GM21576 (cell line): ENCODE data around the gene ANKRD33B.
A peak's percentile ranks its signal among the peaks of the same experiment; 100 is the strongest.
"Not testable (repeated sequence)": the region's sequence is repeated elsewhere in the genome, so short reads cannot be mapped to it uniquely, and the experiment has no call there.

ENCODE experiments used
- ATAC-seq: cut with Tn5 transposase; IDR thresholded peaks from one replicate; pipeline ENCODE4 v1.9.1; 2021; ENCODE audit warnings: mild to moderate bottlenecking, moderate library complexity; ENCODE audit not compliant: unreplicated experiment

ANKRD33B gene

DNA sequence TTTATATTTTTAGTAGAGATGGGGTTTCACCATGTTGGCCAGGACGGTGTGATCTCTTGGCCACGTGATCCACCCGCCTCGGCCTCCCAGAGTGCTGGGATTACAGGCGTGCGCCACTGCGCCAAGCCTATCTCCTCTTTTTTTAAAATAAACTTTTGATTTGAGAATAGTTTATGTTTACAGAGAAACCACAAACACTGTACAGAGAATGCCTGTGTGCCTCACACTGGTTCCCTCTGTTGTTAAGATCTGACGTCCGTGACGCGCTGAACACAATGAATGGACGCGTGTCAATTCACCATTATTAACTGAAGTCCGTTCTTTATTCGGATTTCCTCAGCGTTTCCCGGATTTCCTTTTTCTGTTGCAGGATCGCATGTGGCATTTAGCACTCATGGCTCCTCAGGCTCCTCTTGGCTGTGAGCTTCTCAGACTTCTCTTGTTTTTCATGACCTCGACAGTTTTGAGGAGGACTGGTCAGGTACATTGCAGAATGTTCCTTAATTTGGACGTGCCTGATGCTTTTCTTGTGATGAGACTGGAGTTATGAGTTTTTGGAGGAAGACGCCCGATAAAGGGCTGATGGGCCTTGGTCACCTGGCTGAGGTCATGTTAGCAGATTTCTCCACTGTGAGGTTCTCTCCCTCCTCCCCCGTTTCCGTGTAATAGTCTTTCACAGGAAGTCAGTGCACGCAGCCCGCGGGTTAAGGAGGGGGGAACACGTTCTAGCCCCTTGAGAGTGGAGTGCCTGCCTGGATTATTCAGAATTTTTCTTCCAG lies 69.6 kb downstream of the ANKRD33B start:
- ATAC-seq, result no peak

DNA sequence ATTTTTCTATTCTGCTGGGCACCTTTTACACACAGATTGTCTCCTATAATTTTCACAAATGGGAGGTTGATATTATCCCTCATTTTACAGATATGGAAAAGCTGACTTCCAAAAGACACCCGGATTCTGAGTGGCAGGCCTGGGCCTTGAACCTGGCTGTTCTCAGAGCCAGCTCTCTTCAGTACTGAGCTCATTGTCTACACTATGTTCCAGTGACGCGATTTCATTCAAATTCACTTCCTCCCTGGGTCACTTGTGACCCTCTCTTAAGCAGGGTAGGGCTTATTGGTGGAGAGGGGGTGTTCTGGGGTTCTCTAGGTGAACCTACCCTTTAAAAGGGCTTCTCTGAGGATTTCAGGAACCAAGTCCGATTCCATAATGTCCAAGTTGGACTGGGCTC lies 70.2 kb downstream of the ANKRD33B start:
- ATAC-seq, result no peak

DNA sequence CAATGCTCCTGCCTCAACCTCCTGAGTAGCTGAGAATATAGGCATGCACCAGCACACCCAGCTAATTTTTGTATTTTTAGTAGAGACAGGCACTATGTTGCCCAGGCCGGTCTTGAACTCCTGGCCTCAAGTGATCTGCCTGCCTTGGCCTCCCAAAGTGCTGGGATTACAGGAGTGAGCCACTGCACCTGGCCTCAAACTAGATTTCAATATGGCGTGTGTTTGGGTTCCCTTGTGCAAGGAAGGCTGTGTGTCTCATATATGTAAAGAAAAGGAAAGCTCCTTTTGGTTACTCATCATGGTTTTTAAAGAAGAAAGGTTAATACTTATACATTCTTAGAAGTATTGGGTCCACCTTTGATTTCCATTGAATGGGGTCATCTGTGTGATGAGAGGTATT lies 70.7 kb downstream of the ANKRD33B start:
- ATAC-seq, result no peak

DNA sequence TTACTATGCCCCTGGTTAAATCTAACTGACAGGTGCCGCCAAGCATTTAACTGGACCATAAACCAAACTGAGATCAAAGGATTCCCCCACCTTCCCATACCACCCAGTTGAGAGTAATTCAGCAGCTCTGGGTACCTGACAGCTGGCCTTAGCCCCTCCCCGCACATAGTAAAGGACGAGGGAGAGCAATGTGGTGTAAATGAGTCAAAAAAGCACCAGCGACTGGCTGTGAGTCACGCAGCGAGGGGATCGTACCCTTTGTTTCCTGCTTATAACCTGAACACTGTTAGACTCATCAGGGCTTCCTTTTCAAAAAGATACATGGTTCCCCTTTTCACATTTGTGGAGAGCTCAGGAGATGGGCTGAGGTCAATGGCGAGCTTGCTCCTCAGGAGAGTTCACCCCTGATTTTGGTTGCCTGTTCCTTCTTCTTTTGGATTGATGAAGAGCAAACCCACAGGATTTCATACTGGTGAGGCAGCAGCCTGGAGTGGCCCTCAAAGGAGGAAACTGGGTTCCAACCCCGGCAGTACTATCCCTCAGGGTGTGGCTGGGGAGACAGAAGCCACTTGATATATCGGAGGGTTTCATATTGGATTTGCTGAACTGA lies 71.5 kb downstream of the ANKRD33B start:
- peak; percentile 67 for ATAC-seq

DNA sequence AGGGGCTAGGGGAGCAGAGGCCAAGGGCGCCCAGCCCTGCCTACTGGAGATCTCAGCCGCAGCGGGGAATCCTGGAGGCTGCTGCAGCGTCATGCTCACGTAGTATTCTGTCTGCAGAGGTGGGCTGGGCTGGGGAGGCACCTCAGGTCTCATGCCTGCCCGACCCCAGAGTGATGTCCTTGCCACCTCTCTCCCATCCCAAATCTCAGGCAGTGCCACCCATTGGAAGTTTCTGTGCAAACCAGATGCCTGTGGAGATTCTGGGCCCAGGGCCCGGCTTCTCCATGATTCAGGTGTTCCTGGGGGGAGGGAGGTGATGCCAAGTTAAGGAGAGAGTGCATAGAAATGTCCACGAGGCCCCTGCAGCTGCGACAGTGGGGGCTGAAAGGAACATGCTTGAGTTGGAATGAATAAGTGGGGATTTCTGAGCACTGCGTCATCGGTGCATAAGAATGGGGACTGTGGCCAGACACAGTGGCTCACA lies 72.0 kb downstream of the ANKRD33B start:
- no peak for ATAC-seq

DNA sequence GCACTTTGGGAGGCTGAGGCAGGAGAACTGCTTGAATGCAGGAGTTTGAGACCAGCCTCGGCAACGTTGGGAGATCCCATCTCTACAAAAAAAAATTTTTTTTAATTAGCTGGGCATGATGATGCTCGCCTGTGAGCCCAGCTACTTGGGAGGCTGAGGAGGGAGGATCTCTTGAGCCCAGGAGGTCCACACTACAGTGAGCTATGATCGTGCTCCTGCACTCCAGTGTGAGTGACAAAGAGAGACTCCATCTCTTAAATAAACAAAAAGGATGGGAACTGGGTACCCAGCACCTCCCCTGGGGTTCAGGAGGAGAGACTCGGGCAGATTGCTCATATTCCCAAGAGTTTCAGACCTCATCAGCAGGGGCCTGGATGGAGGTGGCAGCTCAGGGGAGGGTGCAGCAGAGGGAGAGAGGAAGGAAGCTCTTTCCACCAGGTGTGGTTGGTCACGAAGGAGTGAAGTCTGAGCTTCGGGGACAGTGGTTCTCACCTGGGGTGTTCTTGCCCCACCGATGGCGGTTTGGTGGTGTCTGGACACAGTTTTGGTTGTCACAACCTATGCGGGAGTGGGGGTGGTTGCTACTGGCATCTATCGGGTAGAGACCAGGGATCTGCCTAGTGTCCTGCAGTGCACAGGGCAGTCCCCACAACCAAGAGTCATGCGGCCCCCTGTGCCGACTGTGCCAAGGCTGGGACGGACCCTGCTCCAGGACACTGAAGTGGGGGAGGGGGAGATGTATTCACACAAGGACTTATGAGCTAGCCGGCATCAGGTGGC lies 72.7 kb downstream of the ANKRD33B start:
- no peak for ATAC-seq

DNA sequence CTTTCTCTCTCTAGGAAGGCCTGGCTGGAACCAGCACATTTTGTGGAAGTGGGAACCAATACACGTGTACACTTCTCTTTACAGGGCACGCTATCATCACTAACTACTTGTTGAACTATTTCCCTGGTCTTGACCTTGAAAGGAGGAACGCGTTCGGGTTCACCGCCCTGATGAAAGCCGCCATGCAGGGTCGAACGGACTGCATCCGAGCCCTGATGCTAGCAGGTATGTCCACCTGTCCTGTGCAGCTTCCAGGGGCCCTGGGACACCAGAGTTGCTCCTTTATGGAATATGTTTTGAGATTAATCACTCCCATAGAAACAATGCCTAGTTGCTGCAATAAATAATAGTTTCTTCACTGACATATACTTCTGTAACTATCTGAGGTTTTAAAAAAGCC lies 74.1 kb downstream of the ANKRD33B start:
- ATAC-seq, result no peak

DNA sequence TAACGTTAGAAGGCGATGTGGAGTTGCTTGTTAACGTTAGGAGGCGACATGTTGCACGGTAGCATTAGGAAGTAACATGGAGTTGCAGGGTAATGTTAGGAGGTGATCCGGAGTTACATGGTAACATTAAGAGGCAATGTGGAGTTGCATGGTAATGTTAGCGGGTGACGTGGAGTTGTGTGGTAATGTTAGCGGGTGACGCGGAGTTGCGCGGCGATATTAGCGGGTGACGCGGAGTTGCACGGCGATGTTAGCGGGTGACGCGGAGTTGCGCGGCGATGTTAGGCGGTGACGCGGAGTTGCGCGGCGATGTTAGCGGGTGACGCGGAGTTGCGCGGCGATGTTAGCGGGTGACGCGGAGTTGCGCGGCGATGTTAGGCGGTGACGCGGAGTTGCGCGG lies 74.9 kb downstream of the ANKRD33B start:
- not testable (repeated sequence) for ATAC-seq

DNA sequence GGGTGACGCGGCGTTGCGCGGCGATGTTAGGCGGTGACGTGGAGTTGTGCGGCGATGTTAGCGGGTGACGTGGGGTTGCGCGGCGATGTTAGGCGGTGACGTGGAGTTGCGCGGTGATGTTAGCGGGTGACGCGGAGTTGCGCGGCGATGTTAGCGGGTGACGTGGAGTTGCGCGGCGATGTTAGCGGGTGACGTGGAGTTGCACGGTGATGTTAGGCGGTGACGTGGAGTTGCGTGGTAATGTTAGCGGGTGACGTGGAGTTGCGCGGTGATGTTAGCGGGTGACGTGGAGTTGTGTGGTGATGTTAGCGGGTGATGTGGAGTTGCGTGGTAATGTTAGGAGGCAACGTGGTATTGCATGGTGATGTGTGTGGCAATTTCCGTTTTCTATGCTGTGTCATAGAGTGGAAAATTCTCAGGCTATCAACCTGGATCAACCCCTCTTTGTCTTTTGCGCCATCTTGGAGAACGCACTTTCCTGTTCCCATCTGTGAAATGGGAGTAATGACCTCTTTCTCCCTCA lies 76.0 kb downstream of the ANKRD33B start:
- ATAC-seq, result no peak

DNA sequence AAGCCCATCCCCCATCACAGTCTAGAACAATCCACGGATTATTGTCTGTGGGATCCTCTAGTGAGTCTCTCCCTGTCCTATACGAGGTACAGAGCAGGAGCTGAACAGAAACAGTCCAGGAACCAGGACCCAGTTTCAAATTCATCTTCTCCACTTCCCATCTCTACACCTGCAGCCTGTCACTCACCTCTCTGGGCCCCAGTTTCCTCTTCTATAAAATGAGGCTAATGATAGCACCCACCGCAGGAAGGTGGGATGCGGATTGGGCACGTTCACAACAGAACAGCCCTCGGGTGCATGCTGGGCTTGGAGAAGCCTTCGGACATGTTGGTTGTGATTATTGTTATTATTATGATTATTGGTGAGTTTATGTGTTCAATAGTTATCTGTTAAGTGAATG lies 78.5 kb downstream of the ANKRD33B start:
- no peak for ATAC-seq

DNA sequence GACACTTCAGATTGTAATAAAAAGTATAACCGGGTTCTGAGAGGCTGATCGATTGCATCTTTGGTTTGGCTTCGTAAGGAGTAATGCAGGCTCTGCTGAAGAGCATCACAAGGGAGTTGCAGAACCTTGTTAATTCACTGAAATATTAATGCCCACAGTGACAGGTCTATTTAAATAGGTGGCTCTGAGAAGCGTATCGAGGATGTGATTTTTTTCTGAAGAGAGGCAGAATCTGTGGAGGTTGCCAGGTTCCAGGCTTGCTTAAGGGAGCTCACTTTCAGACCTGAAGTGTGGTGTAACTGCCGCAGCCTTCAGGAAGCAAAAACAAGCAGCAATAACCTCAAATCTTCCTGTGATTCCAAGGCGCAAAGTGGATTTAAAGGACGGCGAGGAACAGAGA lies 80.3 kb downstream of the ANKRD33B start:
- no peak for ATAC-seq

DNA sequence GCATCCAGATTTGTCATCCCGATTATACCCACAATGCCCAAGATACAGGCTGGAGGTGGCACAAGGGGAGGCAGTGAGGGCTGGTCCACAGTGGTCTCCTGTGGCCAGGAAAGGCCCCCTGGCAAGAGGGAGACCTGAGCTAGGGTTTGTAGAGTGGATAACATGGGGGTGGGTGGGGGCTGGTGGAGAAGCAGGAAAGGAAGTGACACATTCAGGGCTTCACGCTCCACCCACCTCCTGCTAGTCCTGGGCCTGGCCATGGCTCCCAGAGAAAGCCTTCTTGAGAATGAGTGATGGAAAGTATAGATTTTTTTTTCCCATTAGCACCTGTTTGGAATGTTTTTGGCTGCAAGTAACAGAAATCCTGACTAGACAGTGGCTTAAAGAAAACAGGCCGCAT lies 81.3 kb downstream of the ANKRD33B start:
- peak; percentile 46 for ATAC-seq

DNA sequence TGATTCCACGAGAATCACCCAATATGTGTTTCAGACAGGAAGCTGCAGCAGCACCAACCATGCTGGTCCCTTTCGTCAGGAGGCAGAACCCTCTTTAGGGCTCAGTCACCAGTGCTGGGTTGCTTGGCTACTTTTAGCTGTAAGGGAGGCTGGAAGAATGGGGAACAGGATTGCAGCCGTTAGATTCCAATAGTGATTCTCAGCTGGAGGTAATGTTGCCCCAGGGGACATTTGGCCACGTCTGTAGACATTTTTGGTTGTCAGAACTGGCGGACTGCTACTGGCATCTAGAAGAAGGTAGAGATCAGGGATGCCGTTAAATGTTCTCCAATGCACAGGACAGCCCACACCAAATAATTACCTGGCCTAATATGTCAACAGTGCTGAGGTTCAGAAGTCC lies 81.8 kb downstream of the ANKRD33B start:
- ATAC-seq, result no peak

DNA sequence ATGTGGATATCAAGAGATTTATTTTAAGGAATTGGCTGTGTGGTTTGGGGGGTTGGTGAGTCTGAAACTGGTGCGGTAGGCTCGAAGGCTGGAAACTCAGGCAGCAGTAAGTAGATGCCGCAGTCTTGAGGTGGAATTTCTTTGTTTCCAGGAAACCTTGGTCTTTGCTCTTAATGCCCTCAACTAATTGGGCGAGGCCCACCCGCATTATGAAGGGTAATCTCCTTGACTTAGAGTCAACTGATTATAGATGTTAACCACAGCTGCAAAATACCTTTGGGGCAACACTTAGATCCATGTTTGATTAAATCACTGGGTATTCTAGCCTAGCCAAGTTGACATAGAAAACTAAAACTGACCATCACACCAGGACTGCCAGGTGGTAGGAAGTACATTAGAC lies 83.8 kb downstream of the ANKRD33B start:
- ATAC-seq, result no peak

DNA sequence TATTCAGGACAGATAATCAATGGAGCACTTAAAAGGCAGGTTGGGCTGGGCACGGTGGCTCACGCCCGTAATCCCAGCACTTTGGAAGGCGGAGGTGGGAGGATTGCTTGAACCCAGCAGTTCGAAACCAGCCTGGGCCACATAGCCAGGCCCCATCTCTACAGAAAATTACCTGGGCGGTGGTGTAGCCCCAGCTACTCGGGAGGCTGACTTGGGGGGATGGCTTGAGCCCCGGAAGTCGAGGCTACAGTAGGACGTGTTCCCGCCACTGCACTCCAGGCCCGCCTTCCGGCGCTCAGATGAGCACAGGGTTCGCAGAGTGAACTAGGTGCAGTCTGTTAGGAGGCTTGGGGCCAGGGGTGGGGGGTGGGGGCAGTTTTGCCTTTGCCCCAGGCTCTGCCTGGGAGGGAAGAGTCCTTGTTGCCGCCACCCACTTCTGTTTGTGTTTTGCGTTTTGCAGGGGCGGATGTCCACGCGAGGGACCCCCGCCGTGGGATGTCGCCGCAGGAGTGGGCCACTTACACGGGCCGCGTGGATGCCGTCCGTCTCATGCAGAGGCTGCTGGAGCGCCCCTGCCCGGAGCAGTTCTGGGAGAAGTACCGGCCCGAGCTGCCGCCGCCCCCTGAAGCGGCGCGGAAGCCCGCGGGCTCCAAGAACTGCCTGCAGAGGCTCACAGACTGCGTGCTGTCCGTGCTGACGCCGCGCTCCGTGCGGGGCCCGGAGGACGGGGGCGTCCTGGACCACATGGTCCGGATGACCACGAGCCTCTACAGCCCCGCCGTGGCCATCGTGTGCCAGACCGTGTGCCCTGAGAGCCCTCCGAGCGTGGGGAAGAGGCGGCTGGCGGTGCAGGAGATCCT lies 85.2 kb downstream of the ANKRD33B start:
- ATAC-seq, result no peak

DNA sequence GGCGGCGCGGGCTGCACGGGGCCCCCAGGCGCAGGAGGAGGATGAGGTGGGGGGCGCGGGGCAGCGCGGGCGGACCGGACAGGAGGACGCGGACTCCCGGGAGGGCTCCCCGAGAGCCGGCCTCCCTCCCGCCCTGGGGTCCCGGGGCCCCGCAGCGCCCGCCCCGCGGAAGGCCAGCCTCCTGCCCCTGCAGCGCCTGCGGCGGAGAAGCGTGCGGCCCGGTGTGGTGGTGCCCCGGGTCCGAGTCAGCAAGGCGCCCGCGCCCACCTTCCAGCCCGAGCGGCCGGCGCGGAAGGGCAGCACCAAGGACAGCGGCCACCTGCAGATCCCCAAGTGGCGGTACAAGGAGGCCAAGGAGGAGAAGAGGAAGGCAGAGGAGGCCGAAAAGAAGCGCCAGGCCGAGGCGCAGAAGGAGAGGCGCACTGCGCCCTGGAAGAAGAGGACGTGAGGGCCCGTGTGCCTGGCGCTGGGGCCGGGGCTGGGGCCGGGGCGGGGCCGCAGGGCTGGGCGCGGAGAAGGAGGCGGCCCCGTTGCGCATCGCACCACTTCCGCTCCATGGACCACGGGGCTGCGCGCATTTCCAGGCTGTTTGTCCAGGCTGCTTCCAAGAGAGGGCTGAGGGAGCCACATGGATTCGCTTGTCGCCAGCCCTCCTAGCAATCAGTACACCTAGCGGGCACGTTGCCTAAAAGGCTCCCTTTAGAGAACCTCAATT lies 86.0 kb downstream of the ANKRD33B start:
- no peak for ATAC-seq

DNA sequence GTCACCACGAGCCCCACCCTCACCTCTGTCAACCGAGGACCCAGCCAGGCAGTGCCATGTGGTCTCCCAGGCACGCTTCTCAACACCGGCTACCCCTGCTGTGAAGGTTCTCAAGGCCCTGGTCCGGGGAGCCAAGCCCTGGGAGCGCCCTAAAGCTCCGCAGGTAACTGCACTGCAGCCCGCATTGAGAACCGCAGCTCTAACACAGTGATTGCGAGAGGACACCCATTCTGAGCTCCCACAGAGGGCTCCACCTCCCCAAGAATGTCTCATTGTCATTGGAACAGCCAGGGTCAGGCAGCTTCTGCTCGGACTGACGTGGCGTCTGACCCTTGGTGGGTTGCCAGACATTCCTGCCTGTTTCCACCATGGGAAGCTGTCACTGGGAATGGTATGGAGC lies 88.3 kb downstream of the ANKRD33B start:
- no peak for ATAC-seq

DNA sequence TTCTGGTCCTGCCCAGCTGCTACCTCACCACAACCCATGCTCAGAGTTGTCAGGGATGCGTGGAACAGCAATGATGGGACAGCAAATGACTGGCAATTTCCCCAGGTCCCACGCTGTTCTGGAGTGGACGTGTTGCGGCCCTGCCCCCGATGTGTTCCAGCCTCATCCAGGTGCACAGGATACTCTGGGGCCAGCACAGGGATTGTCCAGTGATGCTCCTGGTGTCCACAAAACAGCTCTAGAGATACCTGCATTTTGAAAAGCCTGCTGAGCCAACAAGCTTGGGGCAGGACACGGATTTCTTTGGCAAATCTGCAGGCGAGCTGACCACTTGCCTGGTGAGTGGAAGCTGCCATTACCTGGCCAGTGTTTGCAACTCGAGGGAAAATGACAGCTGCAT lies 88.7 kb downstream of the ANKRD33B start:
- ATAC-seq, result no peak

DNA sequence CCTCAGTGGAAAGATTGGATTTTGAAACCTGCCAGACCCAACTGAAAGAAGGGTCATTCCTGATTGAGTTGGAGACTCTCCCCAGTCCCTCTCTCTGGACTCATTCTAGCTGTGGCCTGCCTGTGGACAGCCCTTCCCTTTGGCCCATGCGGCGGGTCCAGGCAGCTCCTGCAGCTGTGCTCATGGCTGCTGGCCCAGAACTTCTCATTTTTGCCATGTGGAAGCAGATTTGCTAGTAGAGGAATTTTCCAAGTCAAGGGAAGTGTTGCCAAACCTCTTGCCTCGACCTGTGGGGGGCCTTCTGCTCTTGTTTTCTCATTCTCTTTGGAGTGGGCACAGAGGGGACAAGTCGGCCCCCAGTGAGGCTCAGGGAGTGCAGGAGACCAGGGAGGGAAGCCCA lies 89.2 kb downstream of the ANKRD33B start:
- no peak for ATAC-seq
